Bronchial epithelial cell (primary cell): Measurements from ENCODE around the gene C19orf53. TPM values are rescaled to one million over a fixed set of nuclear protein-coding genes. Genes with fewer than 3 reads are reported as not detected.

Experiments
- DNase-seq: peaks from one replicate; pipeline ENCODE4 v3.0.0-alpha.2; 2010; ENCODE audit warnings: low read depth
- FAIRE-seq: peaks from 2 replicates; lab custom pipeline; 2011; peaks lifted over from hg19 to GRCh38; lab: Jason Lieb, UNC
- H3K27me3 ChIP-seq: 2 replicates; pipeline ENCODE4 v1.5.1; 2011; ENCODE audit warnings: low read length; ENCODE audit not compliant: control insufficient read depth, insufficient read depth
- H3K36me3 ChIP-seq: 2 replicates; pipeline ENCODE4 v1.5.1; 2011; ENCODE audit warnings: low read length; ENCODE audit not compliant: control insufficient read depth, insufficient read depth
- H3K4me3 ChIP-seq: 2 replicates; pipeline ENCODE4 v1.5.1; 2011; ENCODE audit warnings: mild to moderate bottlenecking, low read depth, low read length, control low read depth
- total RNA-seq: library from RNA; depleted of rRNA; stranded (reverse); fragments of >200 nt; gene quantifications from 2 replicates; pipeline ENCODE4 v1.2.1, GENCODE V29; 2014
- TF ChIP-seq, protein P1 (sequence below): IDR thresholded peaks from 2 replicates; pipeline ENCODE4 v1.5.1; 2011; ENCODE audit warnings: mild to moderate bottlenecking, moderate library complexity, low read length, control low read depth, inconsistent platforms; ENCODE audit not compliant: insufficient read depth, severe bottlenecking

The C19orf53 gene
- total RNA-seq, 1 donor from 2014 or later, result 55.5 TPM

DNA sequence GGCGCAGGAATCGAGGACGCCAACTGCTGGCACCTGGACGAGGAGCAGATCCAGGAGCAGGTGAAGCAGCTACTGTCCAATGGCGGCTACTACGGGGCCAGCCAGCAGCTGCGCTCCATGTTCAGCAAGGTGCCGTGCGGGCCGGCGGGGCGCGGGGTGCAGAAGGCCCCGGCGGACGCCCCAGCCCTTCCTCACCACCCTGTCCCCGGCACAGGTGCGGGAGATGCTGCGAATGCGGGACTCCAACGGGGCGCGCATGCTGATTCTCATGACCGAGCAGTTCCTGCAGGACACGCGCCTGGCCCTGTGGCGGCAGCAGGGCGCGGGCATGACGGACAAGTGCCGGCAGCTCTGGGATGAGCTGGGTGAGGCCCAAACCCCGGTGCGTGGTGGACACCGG, 34.6 kb downstream of the C19orf53 start:
- Histone ChIP-seq H3K4me3 (no peak overlapping the region), H3K27me3 (no peaks in the 10 kb centered on the region), H3K36me3 (peaks cover 18% of the 10 kb centered on the region)
- FAIRE-seq (no peak), DNase-seq (no peak)
- TF ChIP-seq, protein P1, sequence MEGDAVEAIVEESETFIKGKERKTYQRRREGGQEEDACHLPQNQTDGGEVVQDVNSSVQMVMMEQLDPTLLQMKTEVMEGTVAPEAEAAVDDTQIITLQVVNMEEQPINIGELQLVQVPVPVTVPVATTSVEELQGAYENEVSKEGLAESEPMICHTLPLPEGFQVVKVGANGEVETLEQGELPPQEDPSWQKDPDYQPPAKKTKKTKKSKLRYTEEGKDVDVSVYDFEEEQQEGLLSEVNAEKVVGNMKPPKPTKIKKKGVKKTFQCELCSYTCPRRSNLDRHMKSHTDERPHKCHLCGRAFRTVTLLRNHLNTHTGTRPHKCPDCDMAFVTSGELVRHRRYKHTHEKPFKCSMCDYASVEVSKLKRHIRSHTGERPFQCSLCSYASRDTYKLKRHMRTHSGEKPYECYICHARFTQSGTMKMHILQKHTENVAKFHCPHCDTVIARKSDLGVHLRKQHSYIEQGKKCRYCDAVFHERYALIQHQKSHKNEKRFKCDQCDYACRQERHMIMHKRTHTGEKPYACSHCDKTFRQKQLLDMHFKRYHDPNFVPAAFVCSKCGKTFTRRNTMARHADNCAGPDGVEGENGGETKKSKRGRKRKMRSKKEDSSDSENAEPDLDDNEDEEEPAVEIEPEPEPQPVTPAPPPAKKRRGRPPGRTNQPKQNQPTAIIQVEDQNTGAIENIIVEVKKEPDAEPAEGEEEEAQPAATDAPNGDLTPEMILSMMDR, result no peak

DNA sequence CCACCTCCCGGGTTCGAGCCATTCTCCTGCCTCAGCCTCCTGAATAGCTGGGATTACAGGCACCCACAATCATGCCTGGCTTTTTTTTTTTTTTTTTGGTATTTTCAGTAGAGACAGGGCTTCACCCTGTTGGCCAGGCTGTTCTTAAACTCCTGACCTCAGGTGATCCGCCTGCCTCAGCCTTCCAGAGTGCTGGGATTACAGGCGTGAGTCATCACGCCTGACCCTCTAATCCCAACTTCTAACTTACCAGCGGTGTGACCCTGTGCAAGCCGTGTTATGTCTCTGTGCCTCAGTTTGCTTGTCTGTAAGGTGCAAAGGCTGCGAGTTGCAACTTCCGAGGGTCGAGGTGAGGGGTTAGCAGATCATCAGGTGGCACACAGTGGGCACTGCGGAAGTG, 38.3 kb downstream of the C19orf53 start:
- Histone ChIP-seq H3K27me3 (no peaks in the 10 kb centered on the region), H3K36me3 (peaks cover 20% of the 10 kb centered on the region), H3K4me3 (no peak overlapping the region)
- TF ChIP-seq, protein P1, result no peak
- no peak for FAIRE-seq
- DNase-seq, result no peak

DNA sequence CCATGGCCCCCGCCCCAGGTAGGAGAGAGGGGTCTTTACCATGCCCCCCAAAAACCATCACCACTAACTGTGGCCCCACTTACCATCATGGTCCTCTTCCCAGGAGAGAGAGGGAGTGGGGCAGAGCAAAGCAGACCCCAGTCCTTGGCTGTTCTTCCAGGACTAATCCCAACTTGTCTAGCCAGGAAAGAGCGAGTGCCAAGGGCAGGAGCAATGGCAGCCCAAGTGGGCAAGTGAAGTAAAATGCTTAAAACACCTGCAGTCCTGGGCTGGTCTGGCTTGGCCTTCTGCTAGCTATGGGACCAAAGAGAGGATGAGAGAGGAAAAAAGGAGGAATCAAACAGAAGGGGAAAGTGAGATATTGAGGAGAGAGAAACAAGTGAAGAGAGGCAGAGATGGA, 38.9 kb downstream of the C19orf53 start:
- TF ChIP-seq, protein P1, result no peak
- no peak for DNase-seq
- Histone ChIP-seq H3K4me3 (no peak overlapping the region), H3K36me3 (peaks cover 20% of the 10 kb centered on the region), H3K27me3 (no peaks in the 10 kb centered on the region)
- no peak for FAIRE-seq

DNA sequence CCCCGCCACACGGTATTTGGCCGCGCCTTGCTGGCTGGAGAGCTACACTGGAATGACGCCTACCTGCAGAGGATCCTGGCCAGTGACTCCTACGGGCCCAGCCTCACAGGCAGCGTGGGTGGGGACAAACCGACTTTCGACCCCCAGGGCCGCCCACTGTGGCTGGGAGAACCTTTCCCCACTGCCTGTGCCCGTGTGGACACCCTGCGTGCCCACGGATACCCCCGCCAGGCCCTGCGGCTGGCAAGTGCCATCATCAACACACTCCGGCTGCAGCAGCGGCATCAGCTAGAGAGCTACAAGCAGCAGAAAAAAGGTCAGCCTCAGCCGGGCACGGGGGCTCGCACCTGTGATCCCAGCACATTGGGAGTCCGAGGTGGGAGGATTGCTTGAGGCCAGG, 40.3 kb downstream of the C19orf53 start:
- Histone ChIP-seq H3K36me3 (peaks cover 22% of the 10 kb centered on the region), H3K27me3 (no peaks in the 10 kb centered on the region), H3K4me3 (no peak overlapping the region)
- DNase-seq (no peak), FAIRE-seq (no peak)
- TF ChIP-seq, protein P1, result no peak

DNA sequence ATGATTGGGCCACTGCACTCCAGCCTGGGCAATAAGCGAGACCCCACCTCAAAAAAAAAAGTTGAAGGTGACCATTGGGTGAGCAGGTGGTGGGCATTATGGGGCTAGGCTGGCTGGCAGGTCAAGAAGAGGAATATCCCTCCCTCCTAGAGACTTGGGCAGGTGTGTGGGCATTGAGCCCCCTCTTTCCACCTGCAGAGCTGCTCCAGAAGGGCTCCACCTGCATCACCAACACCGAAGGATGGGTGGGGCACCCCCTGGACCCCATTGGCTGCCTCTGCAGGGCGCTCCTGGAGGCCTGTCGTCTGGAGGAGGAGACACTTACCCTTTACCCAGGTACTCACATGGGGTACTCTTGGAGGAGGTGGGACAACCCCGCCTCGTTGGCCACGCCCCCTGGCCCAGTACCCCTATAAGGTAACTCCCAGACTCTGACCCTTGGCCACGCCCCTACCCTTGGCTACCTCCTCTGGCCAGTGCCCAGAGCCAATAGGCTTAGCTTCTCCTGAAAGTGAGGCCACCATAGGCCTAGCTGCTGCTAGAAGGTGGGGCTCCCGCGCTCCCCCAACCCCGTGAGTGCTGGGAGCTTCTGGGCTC, 42.9 kb downstream of the C19orf53 start:
- Histone ChIP-seq H3K36me3 (peaks cover 22% of the 10 kb centered on the region), H3K27me3 (no peaks in the 10 kb centered on the region), H3K4me3 (no peak overlapping the region)
- FAIRE-seq (no peak), DNase-seq (no peak)
- TF ChIP-seq, protein P1, result no peak
